ENCODE measurements around the gene DTNA.
A peak's percentile ranks its signal among the peaks of the same experiment; 100 is the strongest.

Gene DTNA

DNA sequence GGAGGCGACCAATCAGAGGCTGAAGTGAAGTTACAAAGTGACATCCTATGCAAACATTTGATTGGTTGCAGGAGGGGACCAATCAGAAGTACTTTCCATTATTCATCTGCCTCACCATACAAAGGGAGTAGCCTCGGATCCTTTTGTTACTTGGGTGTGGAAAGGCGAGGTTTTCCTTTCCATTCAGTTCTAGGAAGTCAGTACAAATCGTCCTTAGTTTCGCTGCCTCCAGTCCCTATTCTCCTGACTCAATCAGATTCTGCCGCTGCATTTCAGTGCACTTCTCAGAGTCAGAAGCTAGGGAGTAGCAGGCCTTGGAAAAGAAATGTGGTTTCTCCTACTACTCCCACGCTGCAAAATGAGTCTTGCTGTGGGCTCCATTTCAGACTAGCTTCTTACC, 149.4 kb downstream of the DTNA start:
- H3K4me3 ChIP-seq (ENCODE audit: low read depth, low read length): no peak overlapping the region
- TF ChIP-seq, protein P1, sequence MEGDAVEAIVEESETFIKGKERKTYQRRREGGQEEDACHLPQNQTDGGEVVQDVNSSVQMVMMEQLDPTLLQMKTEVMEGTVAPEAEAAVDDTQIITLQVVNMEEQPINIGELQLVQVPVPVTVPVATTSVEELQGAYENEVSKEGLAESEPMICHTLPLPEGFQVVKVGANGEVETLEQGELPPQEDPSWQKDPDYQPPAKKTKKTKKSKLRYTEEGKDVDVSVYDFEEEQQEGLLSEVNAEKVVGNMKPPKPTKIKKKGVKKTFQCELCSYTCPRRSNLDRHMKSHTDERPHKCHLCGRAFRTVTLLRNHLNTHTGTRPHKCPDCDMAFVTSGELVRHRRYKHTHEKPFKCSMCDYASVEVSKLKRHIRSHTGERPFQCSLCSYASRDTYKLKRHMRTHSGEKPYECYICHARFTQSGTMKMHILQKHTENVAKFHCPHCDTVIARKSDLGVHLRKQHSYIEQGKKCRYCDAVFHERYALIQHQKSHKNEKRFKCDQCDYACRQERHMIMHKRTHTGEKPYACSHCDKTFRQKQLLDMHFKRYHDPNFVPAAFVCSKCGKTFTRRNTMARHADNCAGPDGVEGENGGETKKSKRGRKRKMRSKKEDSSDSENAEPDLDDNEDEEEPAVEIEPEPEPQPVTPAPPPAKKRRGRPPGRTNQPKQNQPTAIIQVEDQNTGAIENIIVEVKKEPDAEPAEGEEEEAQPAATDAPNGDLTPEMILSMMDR (IDR thresholded peaks at IDR 0.05; ENCODE audit: low read depth, low read length, missing control alignments): no peak
- DNase-seq (ENCODE audit: low read depth): no peak

DNA sequence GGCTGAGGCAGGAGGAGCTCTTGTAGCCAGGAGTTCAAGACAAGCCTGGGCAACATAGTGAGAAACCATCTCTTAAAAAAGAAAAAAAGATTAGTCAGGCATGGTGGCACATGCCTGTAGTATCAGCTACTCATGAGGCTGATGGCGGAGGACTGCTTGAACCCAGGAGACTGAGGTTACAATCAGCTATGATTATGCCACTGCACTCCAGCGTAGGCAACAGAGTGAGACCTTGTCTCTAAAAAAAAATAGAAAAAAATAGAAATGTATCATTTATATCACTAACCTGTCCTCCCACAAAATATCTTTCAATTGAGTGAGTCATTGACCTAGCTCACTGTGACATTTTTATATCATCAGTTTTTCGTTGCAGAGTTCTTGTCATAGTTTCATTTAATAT, 152.5 kb downstream of the DTNA start:
- H3K4me3 ChIP-seq (ENCODE audit: low read depth, low read length): no peak overlapping the region
- no peak for DNase-seq (ENCODE audit: low read depth)
- TF ChIP-seq, protein P1 (IDR thresholded peaks at IDR 0.05; ENCODE audit: low read depth, low read length, missing control alignments): no peak

DNA sequence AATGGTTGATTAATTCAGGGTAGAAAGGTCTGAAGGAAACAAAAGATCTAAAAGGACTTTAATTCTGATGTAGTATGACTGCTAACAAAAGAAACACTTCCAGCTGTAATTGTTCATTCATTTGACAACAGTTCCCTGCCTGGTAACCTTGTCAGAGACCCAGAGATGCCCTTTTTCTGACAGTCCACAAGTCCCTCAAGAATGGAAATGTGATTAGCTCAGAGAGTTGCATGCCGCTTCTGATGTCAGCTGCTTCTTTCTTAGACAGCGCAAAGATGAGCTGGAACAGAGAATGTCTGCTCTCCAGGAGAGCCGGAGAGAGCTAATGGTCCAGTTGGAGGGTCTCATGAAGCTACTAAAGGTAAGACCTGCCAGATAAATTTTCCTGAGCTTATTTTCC, 153.6 kb downstream of the DTNA start:
- no peak overlapping the region for H3K4me3 ChIP-seq (ENCODE audit: low read depth, low read length)
- no peak for DNase-seq (ENCODE audit: low read depth)
- TF ChIP-seq, protein P1 (IDR thresholded peaks at IDR 0.05; ENCODE audit: low read depth, low read length, missing control alignments): no peak

DNA sequence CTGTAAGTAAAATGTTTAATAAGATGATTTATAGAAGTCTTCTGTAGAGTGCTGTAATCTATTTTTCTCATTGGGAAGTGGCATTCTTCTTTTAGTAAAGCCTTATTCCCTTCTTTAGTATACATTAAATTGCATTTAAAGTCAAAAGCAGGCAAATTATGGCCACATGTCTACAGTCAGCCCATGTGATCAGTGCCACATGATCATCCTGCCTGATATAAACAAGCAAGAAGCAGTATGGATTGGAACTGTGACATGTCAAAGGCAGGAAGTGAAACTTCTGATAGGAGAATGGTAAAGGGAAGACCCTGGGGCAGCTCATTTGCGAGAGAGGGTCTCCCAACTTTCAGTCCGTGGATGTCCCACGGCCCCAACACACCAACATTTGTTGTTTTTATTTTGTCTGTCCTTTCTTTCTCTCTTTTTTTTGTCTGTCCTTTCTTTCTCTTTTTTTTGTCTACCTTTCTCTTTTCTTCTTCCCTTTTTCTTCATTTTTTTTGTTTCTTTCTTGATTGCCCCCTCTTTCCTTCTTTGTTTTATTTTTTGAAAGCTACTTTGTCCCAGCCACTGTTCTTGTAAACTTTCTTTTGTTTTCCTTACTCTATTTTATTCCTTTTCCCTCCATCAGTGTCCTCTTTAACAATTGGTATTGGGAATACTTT, 154.9 kb downstream of the DTNA start:
- DNase-seq (ENCODE audit: low read depth): no peak
- no peak overlapping the region for H3K4me3 ChIP-seq (ENCODE audit: low read depth, low read length)
- TF ChIP-seq, protein P1 (IDR thresholded peaks at IDR 0.05; ENCODE audit: low read depth, low read length, missing control alignments): no peak

DNA sequence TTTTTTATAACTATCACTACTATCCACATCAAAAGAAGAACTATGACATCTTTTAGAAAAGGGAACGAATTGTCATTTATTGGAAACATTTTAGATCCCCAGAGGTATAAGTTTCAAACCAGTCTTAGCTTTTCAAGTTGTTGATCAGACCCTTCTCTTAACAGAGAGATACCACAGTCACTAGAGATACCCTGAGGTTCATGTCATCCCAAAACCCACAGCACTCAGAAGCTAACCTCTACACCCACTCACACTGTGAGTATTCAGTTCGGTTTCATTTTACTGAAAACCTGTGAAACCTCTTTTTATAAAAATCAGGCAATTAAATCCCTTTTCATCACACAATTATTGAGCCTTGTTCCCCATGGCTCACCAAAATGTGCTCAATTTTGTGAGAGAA, 156.2 kb downstream of the DTNA start:
- no peak for DNase-seq (ENCODE audit: low read depth)
- H3K4me3 ChIP-seq (ENCODE audit: low read depth, low read length): no peak overlapping the region
- TF ChIP-seq, protein P1 (IDR thresholded peaks at IDR 0.05; ENCODE audit: low read depth, low read length, missing control alignments): no peak

DNA sequence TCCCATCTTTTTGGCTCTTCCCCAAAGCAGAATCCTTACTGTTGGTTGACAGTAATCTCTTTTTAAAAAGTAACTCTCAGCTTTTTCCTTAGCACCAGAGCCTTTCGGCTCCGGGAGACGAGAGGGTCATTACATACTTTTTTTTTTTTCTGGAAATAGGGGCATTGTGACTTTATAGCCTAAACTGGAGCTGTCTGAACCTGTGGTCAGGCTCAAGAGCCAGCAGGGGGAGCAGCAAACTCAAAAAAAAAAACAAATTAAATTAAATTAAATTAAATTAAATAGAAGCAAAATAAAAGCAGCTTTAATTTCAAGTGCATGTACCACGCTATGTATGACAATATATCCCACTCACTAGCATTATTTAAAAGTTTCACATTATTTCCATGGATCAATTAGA, 156.6 kb downstream of the DTNA start:
- TF ChIP-seq, protein P1 (IDR thresholded peaks at IDR 0.05; ENCODE audit: low read depth, low read length, missing control alignments): peak; percentile 26
- no peak overlapping the region for H3K4me3 ChIP-seq (ENCODE audit: low read depth, low read length)
- no peak for DNase-seq (ENCODE audit: low read depth)

DNA sequence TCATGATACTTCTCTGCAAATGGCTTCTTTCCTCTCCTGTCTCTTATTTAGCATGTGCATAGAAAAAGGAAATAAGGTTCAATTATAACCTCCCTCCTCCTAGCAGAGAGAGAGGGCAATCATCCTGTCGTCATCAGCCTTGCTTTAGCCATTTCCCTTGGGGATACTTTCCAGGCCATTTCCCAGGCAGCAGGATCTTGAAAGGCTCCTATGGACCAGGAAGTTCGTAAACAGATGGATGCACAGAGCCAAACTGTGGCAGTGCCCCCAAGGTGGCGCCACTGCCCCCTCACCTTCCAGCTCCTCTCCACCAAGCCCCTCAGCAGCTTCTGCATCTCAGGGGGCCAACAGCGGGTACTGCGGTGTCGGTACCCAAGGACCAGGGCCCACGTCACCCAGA, 157.4 kb downstream of the DTNA start:
- TF ChIP-seq, protein P1 (IDR thresholded peaks at IDR 0.05; ENCODE audit: low read depth, low read length, missing control alignments): peak; percentile 26
- DNase-seq (ENCODE audit: low read depth): no peak
- no peak overlapping the region for H3K4me3 ChIP-seq (ENCODE audit: low read depth, low read length)

Measured in GM12864 (cell line).